Small intestine (tissue), 7 donors: Measurements from ENCODE around the gene PRDM16. TPM values are rescaled to one million over a fixed set of nuclear protein-coding genes. Genes with fewer than 3 reads are reported as not detected.
"Not testable (repeated sequence)": the region's sequence is repeated elsewhere in the genome, so short reads cannot be mapped to it uniquely, and the experiment has no call there.

Experiments used
- DNase-seq, 2 donors: peaks; one replicate each; pipeline versions ENCODE4 v3.0.0 to v3.0.0-alpha.2; 2013
- FAIRE-seq: peaks from 2 replicates; lab custom pipeline; 2012; peaks lifted over from hg19 to GRCh38; lab: Jason Lieb, UNC
- H3K27ac ChIP-seq, 3 donors: one replicate each; pipeline ENCODE4 v1.5.1; 2013; ENCODE audit warnings: low read length in 2 of 3, mild to moderate bottlenecking in 2 of 3, control low read depth in 1 of 3, inconsistent platforms in 1 of 3, low read depth in 1 of 3, moderate library complexity in 1 of 3
- H3K27me3 ChIP-seq, 3 donors: one replicate each; pipeline ENCODE4 v1.6.1; 2013; ENCODE audit warnings: low read length in 3 of 3, inconsistent platforms in 1 of 3; ENCODE audit not compliant: control insufficient read depth in 3 of 3, insufficient read depth in 3 of 3
- H3K36me3 ChIP-seq, 3 donors: one replicate each; pipeline ENCODE4 v1.6.1; 2013; ENCODE audit warnings: low read length in 3 of 3, inconsistent platforms in 1 of 3, low read depth in 1 of 3, mild to moderate bottlenecking in 1 of 3, moderate library complexity in 1 of 3; ENCODE audit not compliant: control insufficient read depth in 3 of 3, insufficient read depth in 2 of 3
- H3K4me1 ChIP-seq, 3 donors: one replicate each; pipeline ENCODE4 v1.6.1; 2013; ENCODE audit warnings: low read length in 2 of 3, inconsistent platforms in 1 of 3, low read depth in 1 of 3, mild to moderate bottlenecking in 1 of 3, moderate library complexity in 1 of 3; ENCODE audit not compliant: control insufficient read depth in 3 of 3, insufficient read depth in 2 of 3
- H3K4me3 ChIP-seq, 3 donors: one replicate each; pipeline ENCODE4 v1.5.1; 2013; ENCODE audit warnings: low read length in 3 of 3, control low read depth in 1 of 3, inconsistent platforms in 1 of 3, low read depth in 1 of 3, mild to moderate bottlenecking in 1 of 3, moderate library complexity in 1 of 3
- H3K9me3 ChIP-seq, 2 donors: one replicate each; pipeline ENCODE4 v1.6.1; 2013; ENCODE audit warnings: low read depth in 1 of 2, low read length in 1 of 2; ENCODE audit not compliant: control insufficient read depth in 2 of 2, insufficient read depth in 1 of 2
- WGBS, 3 donors: extraction: QIAGEN DNeasy Blood & Tissue Kit; methylation state at CpG; one replicate each; pipeline ENCODE4 v1.1.7; 2013; 5-methylcytosine and 5-hydroxymethylcytosine counted together
- polyA plus RNA-seq, 4 donors: library from polyadenylated mRNA; stranded (reverse) in 3 of 4; unstranded in 1 of 4; fragments of 200-250 nt in 3 of 4; fragments of 120-200 nt in 1 of 4; gene quantifications; one replicate each; pipeline versions ENCODE4 v1.2.1 to v1.2.3, GENCODE V29; 2013
- donor health status: healthy with polysubstance abuse.
- donor health status: control.
- donor health status: control.
- donor health status: Bipolar disorder and iron deficiency.
- donor health status: healthy.

The PRDM16 gene
- polyA plus RNA-seq, 4 donors: 5.4 to 11.4 (median 8.2) TPM

GRCh38 chr1:3282186-3282585 is 213.2 kb downstream of the PRDM16 start:
- H3K4me3 ChIP-seq: no peak overlapping the region
- peaks cover 0 to 40% (median 7%) of the 10 kb centered on the region in 3 donors for H3K4me1 ChIP-seq
- H3K27ac ChIP-seq: no peak overlapping the region
- WGBS, 3 donors: 79 to 83% (median 81%) methylated on average over 9 of the region's 9 CpGs
- H3K9me3 ChIP-seq: no peaks in the 10 kb centered on the region
- no peak for FAIRE-seq
- H3K27me3 ChIP-seq: peaks cover 0 to 7% (median 0%) of the 10 kb centered on the region in 3 donors
- no peak for DNase-seq
- H3K36me3 ChIP-seq: peaks cover 0 to 21% (median 0%) of the 10 kb centered on the region in 3 donors

GRCh38 chr1:3282656-3283430 is 213.8 kb downstream of the PRDM16 start:
- Histone ChIP-seq H3K4me3 (no peak overlapping the region), H3K27ac (no peak overlapping the region), H3K27me3 (peaks cover 0 to 7% (median 0%) of the 10 kb centered on the region in 3 donors), H3K36me3 (peaks cover 0 to 20% (median 0%) of the 10 kb centered on the region in 3 donors), H3K9me3 (no peaks in the 10 kb centered on the region), H3K4me1 (peaks cover 0 to 41% (median 7%) of the 10 kb centered on the region in 3 donors)
- FAIRE-seq (no peak), DNase-seq (no peak)
- WGBS, 3 donors: 68 to 80% (median 76%) methylated on average over 22 to 24 of the region's 24 CpGs

DNA sequence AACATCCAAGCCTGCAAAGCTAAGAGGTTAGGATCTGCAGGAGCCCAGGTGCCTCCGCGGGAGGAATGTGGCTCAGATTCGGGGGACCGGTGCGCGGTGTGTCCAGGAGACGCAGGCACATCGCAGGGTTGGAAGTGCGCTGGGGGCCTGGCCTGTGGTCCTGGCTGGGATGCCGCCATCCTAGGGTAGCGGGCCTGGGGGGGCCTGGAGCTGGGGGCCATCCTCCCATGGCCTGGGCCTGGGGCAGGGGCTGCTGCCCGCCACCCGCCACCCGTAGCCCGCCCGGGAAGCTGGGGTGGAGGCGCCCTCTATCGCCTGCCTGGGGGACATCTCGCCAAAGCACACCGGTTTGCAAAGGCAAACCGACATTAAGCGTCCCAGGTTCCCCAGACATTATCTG is 214.8 kb downstream of the PRDM16 start:
- WGBS, 3 donors: 35 to 45% (median 39%) methylated on average over 22 of the region's 22 CpGs
- Histone ChIP-seq H3K27me3 (peaks cover 0 to 7% (median 0%) of the 10 kb centered on the region in 3 donors), H3K4me3 (no peak overlapping the region), H3K9me3 (no peaks in the 10 kb centered on the region), H3K4me1 (peaks cover 0 to 51% (median 7%) of the 10 kb centered on the region in 3 donors), H3K36me3 (peaks cover 0 to 21% (median 0%) of the 10 kb centered on the region in 3 donors), H3K27ac (peak overlapping the region in 1 of 3 donors; percentile 81)
- no peak for FAIRE-seq
- peak; percentile 48 to 65 for DNase-seq

GRCh38 chr1:3284691-3285090 is 215.7 kb downstream of the PRDM16 start:
- H3K27ac ChIP-seq: peak overlapping the region in 2 of 3 donors; percentile 53 to 81
- H3K9me3 ChIP-seq: no peaks in the 10 kb centered on the region
- H3K36me3 ChIP-seq: peaks cover 0 to 24% (median 0%) of the 10 kb centered on the region in 3 donors
- peaks cover 0 to 7% (median 0%) of the 10 kb centered on the region in 3 donors for H3K27me3 ChIP-seq
- peaks cover 0 to 57% (median 7%) of the 10 kb centered on the region in 3 donors for H3K4me1 ChIP-seq
- no peak overlapping the region for H3K4me3 ChIP-seq
- 40 to 72% (median 47%) methylated on average over 15 of the region's 15 CpGs for WGBS, 3 donors
- FAIRE-seq (no peak), DNase-seq (peak; percentile 17 to 33)

DNA sequence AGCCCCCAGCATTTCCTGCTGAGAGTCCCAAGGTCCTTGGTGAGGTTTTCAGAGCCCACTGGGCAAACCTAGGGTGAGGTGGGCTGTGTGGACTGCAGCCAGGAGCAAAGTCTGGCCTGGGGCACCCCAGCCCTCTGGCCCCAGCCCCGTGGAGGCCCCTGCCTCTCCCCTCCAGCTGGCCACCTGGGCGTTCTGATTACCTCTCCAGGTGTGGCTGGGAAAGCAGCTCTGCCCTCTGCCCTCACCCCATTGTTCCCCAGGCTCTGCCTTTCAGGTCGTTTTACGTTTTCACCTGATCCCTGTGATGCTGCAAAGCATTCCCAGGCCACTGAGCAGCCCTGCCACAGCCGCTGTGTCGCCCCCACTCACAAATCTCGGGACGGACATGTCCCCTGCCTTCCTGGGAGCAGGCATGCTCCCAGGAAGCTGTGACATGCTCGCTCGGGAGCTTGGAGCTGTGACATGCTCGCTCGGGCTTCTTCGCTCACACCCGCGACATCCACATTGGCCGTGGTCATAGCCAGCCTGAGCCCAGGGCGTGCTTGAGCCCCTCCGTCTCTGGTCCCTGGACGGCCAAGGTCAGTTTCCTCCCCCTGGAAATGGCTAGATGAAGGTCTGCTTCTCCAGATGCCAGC is 216.2 kb downstream of the PRDM16 start:
- FAIRE-seq (no peak), DNase-seq (peak; percentile 76 to 82)
- H3K4me3 ChIP-seq: no peak overlapping the region
- H3K27ac ChIP-seq: peak overlapping the region in 2 of 3 donors; percentile 53 to 81
- peaks cover 0 to 62% (median 7%) of the 10 kb centered on the region in 3 donors for H3K4me1 ChIP-seq
- H3K36me3 ChIP-seq: peaks cover 0 to 22% (median 0%) of the 10 kb centered on the region in 3 donors
- peaks cover 0 to 7% (median 0%) of the 10 kb centered on the region in 3 donors for H3K27me3 ChIP-seq
- no peaks in the 10 kb centered on the region for H3K9me3 ChIP-seq
- WGBS, 3 donors: 26 to 60% (median 41%) methylated on average over 19 of the region's 19 CpGs

GRCh38 chr1:3287095-3287494 is 218.1 kb downstream of the PRDM16 start:
- H3K27me3 ChIP-seq, H3K27ac ChIP-seq, H3K9me3 ChIP-seq, H3K4me3 ChIP-seq, FAIRE-seq, DNase-seq: not testable (repeated sequence)
- 93 to 97% (median 94%) methylated on average over 21 to 31 of the region's 33 CpGs for WGBS, 3 donors
- Histone ChIP-seq H3K4me1 (peaks cover 5 to 80% (median 12%) of the 10 kb centered on the region in 3 donors), H3K36me3 (peaks cover 0 to 25% (median 0%) of the 10 kb centered on the region in 3 donors)

DNA sequence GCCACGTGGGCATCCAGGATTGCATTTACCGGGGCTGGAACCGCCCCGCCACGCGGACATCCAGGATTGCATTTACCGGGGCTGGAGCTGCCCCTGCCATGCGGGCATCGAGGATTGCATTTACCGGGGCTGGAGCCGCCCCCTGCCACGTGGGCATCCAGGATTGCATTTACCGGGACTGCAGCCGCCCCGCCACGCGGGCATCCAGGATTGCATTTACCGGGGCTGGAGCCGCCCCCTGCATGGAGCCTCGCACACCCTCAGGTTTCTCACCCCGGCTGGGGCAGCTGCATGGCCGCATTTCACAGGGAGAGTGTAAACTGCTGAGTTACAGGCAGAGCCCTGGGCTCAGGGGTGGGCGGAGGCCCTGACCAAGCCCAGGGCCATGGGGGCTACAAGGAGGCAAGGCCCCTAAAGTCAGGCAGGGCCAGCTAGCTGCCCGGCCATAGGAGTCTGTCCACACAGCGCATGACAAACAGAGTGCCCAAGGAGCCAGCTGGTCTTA is 218.7 kb downstream of the PRDM16 start:
- no peak for FAIRE-seq
- no peak for DNase-seq
- Histone ChIP-seq H3K4me3 (no peak overlapping the region), H3K36me3 (peaks cover 0 to 25% (median 0%) of the 10 kb centered on the region in 3 donors), H3K27me3 (peaks cover 0 to 7% (median 0%) of the 10 kb centered on the region in 3 donors), H3K9me3 (no peaks in the 10 kb centered on the region), H3K27ac (no peak overlapping the region), H3K4me1 (peaks cover 5 to 86% (median 16%) of the 10 kb centered on the region in 3 donors)
- 91 to 95% (median 93%) methylated on average over 23 to 25 of the region's 25 CpGs for WGBS, 3 donors

GRCh38 chr1:3289502-3289901 is 220.5 kb downstream of the PRDM16 start:
- Histone ChIP-seq H3K9me3 (no peaks in the 10 kb centered on the region), H3K27me3 (peaks cover 0 to under 1% (median 0%) of the 10 kb centered on the region in 3 donors), H3K4me1 (peaks cover 5 to 87% (median 16%) of the 10 kb centered on the region in 3 donors), H3K27ac (no peak overlapping the region), H3K4me3 (no peak overlapping the region), H3K36me3 (peaks cover 0 to 25% (median 0%) of the 10 kb centered on the region in 3 donors)
- WGBS, 3 donors: 86 to 93% (median 90%) methylated on average over 12 of the region's 12 CpGs
- no peak for DNase-seq
- FAIRE-seq: no peak
